Activated gamma-delta T cell treated with anti-CD3 and anti-CD28 coated beads, Interleukin-2, amount 50 U/mL, for 16 hours (primary cell): ENCODE data around the gene OR51Q1.

Experiments used
- DNase-seq: peaks from one replicate; pipeline ENCODE4 v3.0.0-alpha.2; 2020; ENCODE audit warnings: low read depth

OR51Q1 gene

GRCh38 chr11:5421811-5422210, at the start of gene OR51Q1:
OR51Q1 (plus strand) TSS chr11:5422111; CDS start chr11:5422201, 90 bp downstream.
- no peak for DNase-seq

GRCh38 chr11:5380740-5381342, 41.1 kb upstream of the OR51Q1 start:
- DNase-seq = no peak

GRCh38 chr11:5383576-5383975, 38.3 kb upstream of the OR51Q1 start, which contains the start of gene OR51M1:
OR51M1 (plus strand) TSS chr11:5383812; CDS start chr11:5389399, 5,587 bp downstream.
- DNase-seq = no peak

GRCh38 chr11:5384335-5384734, 37.6 kb upstream of the OR51Q1 start:
- DNase-seq = no peak

- no peak for DNase-seq
Observed at GRCh38 chr11:5390210-5390609, 31.7 kb upstream of the OR51Q1 start.

GRCh38 chr11:5394091-5394490, 27.8 kb upstream of the OR51Q1 start:
- DNase-seq = no peak

- no peak for DNase-seq
Observed at GRCh38 chr11:5398936-5399335, 23.0 kb upstream of the OR51Q1 start.

- no peak for DNase-seq
Observed at GRCh38 chr11:5405173-5405572, 16.7 kb upstream of the OR51Q1 start.

- DNase-seq = no peak
Observed at GRCh38 chr11:5420993-5421392, 918 bp upstream of the OR51Q1 start.

- no peak for DNase-seq
Observed at GRCh38 chr11:5423131-5423530, 1.2 kb downstream of the OR51Q1 start.

GRCh38 chr11:5441414-5441813, 19.5 kb downstream of the OR51Q1 start, which contains the start of gene OR51I1:
OR51I1 (minus strand) TSS chr11:5441514; CDS start chr11:5441514, 0 bp downstream.
- DNase-seq = no peak

- DNase-seq = no peak
Observed at GRCh38 chr11:5443835-5444393, 22.0 kb downstream of the OR51Q1 start.

- DNase-seq = no peak
Observed at GRCh38 chr11:5449023-5449422, 27.1 kb downstream of the OR51Q1 start, which contains the start of gene OR51I2. OR51I2 (plus strand) TSS chr11:5449323; CDS start chr11:5453489, 4,166 bp downstream.

GRCh38 chr11:5449432-5449831, 27.5 kb downstream of the OR51Q1 start:
- DNase-seq = no peak

GRCh38 chr11:5460983-5461621, 39.2 kb downstream of the OR51Q1 start:
- no peak for DNase-seq

GRCh38 chr11:5467527-5467926, 45.6 kb downstream of the OR51Q1 start:
- DNase-seq = no peak
